Progenitor cell of endocrine pancreas (in vitro differentiated cells): ENCODE data around the gene HMGXB3. TPM values are rescaled to one million over a fixed set of nuclear protein-coding genes. Genes with fewer than 3 reads are reported as not detected.

Experiments
- DNase-seq: peaks from one replicate; pipeline ENCODE4 v3.0.0; 2021; ENCODE audit warnings: low spot score; ENCODE audit not compliant: unreplicated experiment
- H3K27ac Mint-ChIP-seq: 2 replicates; pipeline ENCODE4 v1.8.0; 2021; ENCODE audit warnings: mild to moderate bottlenecking, moderate library complexity, mixed read lengths
- H3K27me3 Mint-ChIP-seq: 2 replicates; pipeline ENCODE4 v1.8.0; 2021; ENCODE audit warnings: mixed read lengths
- H3K36me3 Mint-ChIP-seq: 2 replicates; pipeline ENCODE4 v1.8.0; 2022; ENCODE audit warnings: mixed read lengths; ENCODE audit not compliant: insufficient read depth
- H3K4me1 Mint-ChIP-seq: 2 replicates; pipeline ENCODE4 v1.8.0; 2021; ENCODE audit warnings: low read depth, mixed read lengths
- H3K4me3 Mint-ChIP-seq: 2 replicates; pipeline ENCODE4 v1.8.0; 2021; ENCODE audit warnings: low read depth, mild to moderate bottlenecking, moderate library complexity, mixed read lengths
- H3K9me3 Mint-ChIP-seq: 2 replicates; pipeline ENCODE4 v1.8.0; 2021; ENCODE audit warnings: low read depth, mixed read lengths
- total RNA-seq: library from RNA; stranded (reverse); gene quantifications from 2 replicates; pipeline ENCODE4 v1.2.1, GENCODE V29; 2021
- TF ChIP-seq, protein P1 (sequence below): fragments of 200-600 bp; sonication (generic); IDR thresholded peaks from one replicate; pipeline ENCODE4 v1.5.0; 2021; ENCODE audit warnings: antibody characterized with exemption, mild to moderate bottlenecking; ENCODE audit not compliant: unreplicated experiment

Gene HMGXB3
- total RNA-seq, 1 donor from 2014 or later, result 39.9 TPM

DNA sequence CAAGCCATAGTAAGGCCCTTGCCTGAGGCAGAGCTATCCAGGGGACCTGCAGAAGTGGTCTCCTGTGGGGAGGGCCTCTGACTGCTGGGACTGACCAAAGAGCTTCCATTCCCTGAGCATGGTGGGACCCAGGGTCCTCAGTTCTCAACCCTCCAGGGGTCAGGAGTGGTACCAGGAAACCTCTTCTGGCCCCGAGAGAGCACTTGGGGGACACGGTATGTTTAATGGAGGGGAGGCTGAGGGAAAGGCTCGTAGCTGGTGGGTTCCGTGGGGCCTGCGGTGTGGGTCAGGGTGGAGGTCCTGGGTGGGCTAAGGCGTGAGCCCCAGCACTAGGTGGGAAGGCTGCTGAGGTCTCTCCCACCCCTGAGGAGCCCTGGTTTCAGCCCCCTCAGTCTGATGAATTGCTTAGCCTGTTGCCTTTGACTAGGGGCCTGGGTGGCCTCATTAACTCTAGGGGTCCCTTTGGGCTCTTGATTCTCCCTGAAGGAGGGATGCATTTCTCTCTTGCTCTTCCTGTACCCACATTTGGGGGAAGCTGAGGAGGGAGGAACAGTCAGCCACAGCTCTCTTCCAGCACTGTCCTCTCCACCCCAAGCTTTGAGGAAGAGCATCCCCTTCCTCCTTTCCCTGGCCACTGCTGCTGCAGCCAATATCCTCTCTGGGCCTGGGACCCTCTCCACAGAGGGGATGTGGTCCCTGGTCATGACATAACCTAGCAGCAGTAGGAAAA, 51.9 kb downstream of the HMGXB3 start:
- TF ChIP-seq, protein P1, sequence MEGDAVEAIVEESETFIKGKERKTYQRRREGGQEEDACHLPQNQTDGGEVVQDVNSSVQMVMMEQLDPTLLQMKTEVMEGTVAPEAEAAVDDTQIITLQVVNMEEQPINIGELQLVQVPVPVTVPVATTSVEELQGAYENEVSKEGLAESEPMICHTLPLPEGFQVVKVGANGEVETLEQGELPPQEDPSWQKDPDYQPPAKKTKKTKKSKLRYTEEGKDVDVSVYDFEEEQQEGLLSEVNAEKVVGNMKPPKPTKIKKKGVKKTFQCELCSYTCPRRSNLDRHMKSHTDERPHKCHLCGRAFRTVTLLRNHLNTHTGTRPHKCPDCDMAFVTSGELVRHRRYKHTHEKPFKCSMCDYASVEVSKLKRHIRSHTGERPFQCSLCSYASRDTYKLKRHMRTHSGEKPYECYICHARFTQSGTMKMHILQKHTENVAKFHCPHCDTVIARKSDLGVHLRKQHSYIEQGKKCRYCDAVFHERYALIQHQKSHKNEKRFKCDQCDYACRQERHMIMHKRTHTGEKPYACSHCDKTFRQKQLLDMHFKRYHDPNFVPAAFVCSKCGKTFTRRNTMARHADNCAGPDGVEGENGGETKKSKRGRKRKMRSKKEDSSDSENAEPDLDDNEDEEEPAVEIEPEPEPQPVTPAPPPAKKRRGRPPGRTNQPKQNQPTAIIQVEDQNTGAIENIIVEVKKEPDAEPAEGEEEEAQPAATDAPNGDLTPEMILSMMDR, result no peak
- Mint-ChIP-seq H3K4me1 (no peaks in the 10 kb centered on the region), H3K36me3 (peaks cover 7% of the 10 kb centered on the region), H3K4me3 (no peak overlapping the region), H3K9me3 (no peaks in the 10 kb centered on the region), H3K27ac (no peak overlapping the region), H3K27me3 (no peaks in the 10 kb centered on the region)
- no peak for DNase-seq

DNA sequence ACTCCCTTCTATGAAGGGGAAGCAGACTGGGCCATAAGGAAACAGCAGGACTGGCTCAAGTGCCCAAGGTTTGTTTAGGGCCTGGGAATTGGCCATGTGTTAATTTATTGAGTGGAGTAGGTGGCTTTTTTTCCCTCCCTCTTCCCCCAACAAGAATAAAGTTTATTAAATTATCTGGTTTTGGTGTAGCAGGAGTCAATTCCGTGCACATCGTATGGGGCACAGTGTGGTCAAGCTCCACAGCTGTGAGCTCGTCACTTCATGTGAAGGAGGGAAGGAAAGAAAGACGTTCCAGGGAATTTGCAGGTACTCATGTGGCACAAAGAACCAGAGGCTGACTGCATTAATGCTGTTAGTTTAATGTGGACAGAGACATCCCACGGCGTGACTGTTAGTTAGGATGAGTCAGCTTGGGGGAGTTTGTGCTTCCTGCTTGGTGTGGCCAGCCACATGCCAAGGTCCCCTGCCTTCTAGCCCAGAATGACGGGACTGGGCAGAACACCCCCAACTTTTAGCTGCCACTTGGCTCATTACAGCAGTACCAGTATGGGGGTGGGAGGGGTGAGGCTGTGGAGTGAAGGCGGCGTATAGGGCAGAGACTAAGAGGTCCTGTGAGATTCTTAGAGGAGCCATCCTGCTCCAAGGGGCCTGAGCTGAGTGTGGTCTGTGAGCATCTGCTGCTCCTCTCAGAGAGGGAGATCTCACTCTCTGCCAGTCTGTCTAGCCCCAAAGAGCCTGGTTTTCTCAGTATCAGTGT, 52.6 kb downstream of the HMGXB3 start:
- DNase-seq, result no peak
- H3K36me3 Mint-ChIP-seq, result peaks cover 7% of the 10 kb centered on the region
- H3K27me3 Mint-ChIP-seq, result no peaks in the 10 kb centered on the region
- no peaks in the 10 kb centered on the region for H3K4me1 Mint-ChIP-seq
- no peaks in the 10 kb centered on the region for H3K9me3 Mint-ChIP-seq
- H3K27ac Mint-ChIP-seq, result no peak overlapping the region
- TF ChIP-seq, protein P1, result no peak
- H3K4me3 Mint-ChIP-seq, result no peak overlapping the region

DNA sequence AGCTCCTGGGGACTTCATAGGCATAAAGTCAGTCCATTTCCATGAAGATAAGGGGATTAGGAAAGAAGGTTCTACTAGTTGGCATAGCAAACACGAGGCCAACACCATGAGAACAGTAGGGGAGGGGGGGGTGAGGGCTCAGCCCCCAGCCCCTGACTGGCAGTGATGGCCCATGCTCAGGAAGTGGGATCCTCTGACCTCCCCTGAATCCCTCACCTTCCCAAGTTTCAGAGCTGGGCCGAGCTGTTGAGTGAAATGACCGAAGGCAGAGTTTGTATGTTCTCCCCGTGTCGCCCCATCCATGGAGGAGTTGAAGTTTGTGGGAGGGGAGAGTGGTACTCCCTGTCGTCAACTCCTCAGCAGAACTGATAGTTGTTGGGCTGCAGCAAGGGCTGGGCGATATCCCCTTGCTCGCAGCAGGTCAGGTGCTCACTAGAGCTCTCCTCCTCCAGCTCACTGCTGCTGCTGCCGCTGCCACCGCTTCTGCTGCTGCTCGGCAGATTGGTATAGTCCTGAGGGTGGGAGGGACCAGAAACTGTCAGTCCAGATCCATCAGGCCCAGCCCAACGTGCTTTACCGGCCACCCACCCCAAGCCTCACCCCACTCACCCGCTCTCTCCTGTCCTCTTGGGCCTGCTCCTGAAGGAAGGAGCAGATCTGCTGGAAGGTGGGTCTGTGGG, 53.3 kb downstream of the HMGXB3 start:
- Mint-ChIP-seq H3K9me3 (no peaks in the 10 kb centered on the region), H3K27ac (no peak overlapping the region), H3K4me1 (no peaks in the 10 kb centered on the region), H3K36me3 (peaks cover 7% of the 10 kb centered on the region), H3K27me3 (no peaks in the 10 kb centered on the region), H3K4me3 (no peak overlapping the region)
- TF ChIP-seq, protein P1, result no peak
- no peak for DNase-seq

DNA sequence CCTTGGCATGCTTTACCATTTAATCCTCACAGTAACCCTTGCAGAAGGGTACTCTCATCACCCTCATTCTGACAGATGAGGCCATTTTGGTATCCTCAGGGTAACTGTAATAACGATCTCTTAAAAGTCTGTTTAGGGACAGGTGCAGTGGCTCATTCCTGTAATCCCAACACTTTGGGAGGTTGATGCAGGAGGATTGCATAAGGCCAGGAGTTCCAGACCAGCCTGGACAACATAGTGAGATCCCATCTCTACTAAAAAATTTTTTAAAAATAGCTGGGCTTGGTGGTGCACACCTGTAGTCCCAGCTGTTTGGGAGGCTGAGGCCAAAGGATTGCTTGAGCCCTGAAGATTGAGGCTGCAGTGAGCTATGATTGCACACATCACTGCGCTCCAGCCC, 54.0 kb downstream of the HMGXB3 start:
- TF ChIP-seq, protein P1, result no peak
- no peak overlapping the region for H3K27ac Mint-ChIP-seq
- no peak for DNase-seq
- H3K4me1 Mint-ChIP-seq, result no peaks in the 10 kb centered on the region
- no peaks in the 10 kb centered on the region for H3K27me3 Mint-ChIP-seq
- no peaks in the 10 kb centered on the region for H3K9me3 Mint-ChIP-seq
- peaks cover 3% of the 10 kb centered on the region for H3K36me3 Mint-ChIP-seq
- H3K4me3 Mint-ChIP-seq, result no peak overlapping the region

DNA sequence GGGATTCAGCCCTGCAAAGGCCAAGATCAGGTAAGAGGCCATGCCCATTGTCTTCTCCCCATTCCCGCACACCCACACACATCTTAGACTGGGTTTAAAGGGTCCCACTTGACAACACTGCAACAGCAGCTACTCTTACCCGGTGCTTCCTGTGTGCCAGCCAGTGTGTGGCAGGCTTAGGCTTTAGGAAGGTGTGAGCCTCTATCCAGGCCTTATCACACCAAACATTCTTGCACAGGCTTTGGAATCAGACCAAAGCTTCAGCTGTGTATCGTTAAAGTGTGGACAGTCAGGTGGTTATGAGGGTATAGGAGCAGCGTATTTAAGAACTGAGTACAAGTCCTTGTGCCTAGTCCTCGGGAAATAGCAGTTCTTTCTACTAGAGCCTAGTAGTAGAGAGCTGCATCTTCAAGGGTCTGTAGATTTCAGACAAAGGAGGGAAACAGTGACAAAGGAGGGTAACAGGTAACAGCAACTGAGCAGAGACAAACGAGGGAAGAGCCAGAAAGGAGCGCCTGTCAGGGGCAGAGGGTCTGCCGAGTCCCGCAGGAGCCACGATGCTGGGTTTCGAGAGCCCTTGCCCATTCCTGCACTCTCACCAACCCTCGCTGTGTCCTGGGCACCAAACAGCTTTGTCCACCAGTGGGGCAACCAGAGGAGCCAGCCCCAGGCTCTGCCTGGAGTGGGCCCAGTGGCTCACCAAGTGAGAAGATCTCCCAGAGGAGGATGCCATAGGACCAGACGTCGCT, 55.0 kb downstream of the HMGXB3 start:
- TF ChIP-seq, protein P1, result no peak
- Mint-ChIP-seq H3K27ac (no peak overlapping the region), H3K4me1 (no peaks in the 10 kb centered on the region), H3K27me3 (no peaks in the 10 kb centered on the region), H3K9me3 (no peaks in the 10 kb centered on the region), H3K4me3 (no peak overlapping the region), H3K36me3 (no peaks in the 10 kb centered on the region)
- DNase-seq, result no peak
